HCT116 (cell line): ENCODE measurements around the gene PLA2G12B. TPM values are rescaled to one million over a fixed set of nuclear protein-coding genes. Genes with fewer than 3 reads are reported as not detected.

Experiments
- ATAC-seq: fragments of 200-7000 bp; cut with Tn5 transposase; 2 replicates; pipeline ENCODE4 v1.9.1; 2020; ENCODE audit warnings: mild to moderate bottlenecking, moderate library complexity
- BruUV-seq: library from RNA; stranded (reverse); fragments of 400-500 nt; replicated peaks from 2 replicates; lab custom pipeline; 2021; lab: Mats Ljungman, UMichigan
- CTCF ChIA-PET: fragments of 300-600 bp; sonication (Branson Sonifier 250); formaldehyde crosslinking; loops from one replicate; lab custom pipeline; 2021; ENCODE audit warnings: antibody characterized with exemption; lab: Charles Lee
- POLR2A ChIA-PET: fragments of 300-600, 350-600 bp; sonication (Branson Sonifier 250); formaldehyde crosslinking; loops from one replicate; lab custom pipeline; 2021; ENCODE audit warnings: antibody characterized with exemption; lab: Charles Lee
- RAD21 ChIA-PET, 2 experiments: fragments of 300-600 bp; sonication (Branson Sonifier 250); formaldehyde crosslinking; loops; one replicate each; lab custom pipeline; 2023; ENCODE audit warnings: low total read pairs in 2 of 2; ENCODE audit not compliant: uncharacterized antibody in 2 of 2, unreplicated experiment in 2 of 2, low non-redundant PET in 1 of 2; lab: Charles Lee
- DNase-seq: peaks from one replicate; pipeline ENCODE4 v3.0.0-alpha.2; 2010; ENCODE audit warnings: low read depth, low spot score
- H2AFZ ChIP-seq: fragments of 200-600 bp; shearing (Covaris generic), sonication (generic); 2 replicates; pipeline ENCODE4 v1.6.1; 2017; ENCODE audit warnings: low read depth, mixed run types, mixed read lengths, antibody characterized with exemption, low read length; ENCODE audit not compliant: poor library complexity, severe bottlenecking
- H3K27ac ChIP-seq: 2 replicates; pipeline ENCODE4 v1.5.1; 2012; ENCODE audit warnings: low read depth, low read length
- H3K27me3 ChIP-seq: fragments of 200-600 bp; sonication (generic); 2 replicates; pipeline ENCODE4 v1.6.1; 2016; ENCODE audit warnings: mixed run types, low read length, mixed read lengths; ENCODE audit not compliant: insufficient read depth
- H3K36me3 ChIP-seq, 2 experiments: fragments of 200-500 bp in 1 of 2; fragments of 200-600 bp in 1 of 2; sonication (Bioruptor generic) in 1 of 2; sonication (generic) in 1 of 2; 2 replicates each; pipeline versions ENCODE4 v1.5.1 to v1.6.1; 2014 to 2016; ENCODE audit warnings: low read length in 2 of 2, inconsistent platforms in 1 of 2, mixed read lengths in 1 of 2, mixed run types in 1 of 2; ENCODE audit not compliant: insufficient read depth in 2 of 2, control insufficient read depth in 1 of 2
- H3K4me1 ChIP-seq, 2 experiments: fragments of 200-600 bp in 1 of 2; sonication (generic) in 1 of 2; 2 replicates each; pipeline versions ENCODE4 v1.5.1 to v1.6.1; 2012 to 2017; ENCODE audit warnings: low read length in 2 of 2, inconsistent platforms in 1 of 2, mild to moderate bottlenecking in 1 of 2, mixed read lengths in 1 of 2, mixed run types in 1 of 2, moderate library complexity in 1 of 2; ENCODE audit not compliant: insufficient read depth in 2 of 2, control insufficient read depth in 1 of 2
- H3K4me2 ChIP-seq: fragments of 200-600 bp; sonication (generic); 2 replicates; pipeline ENCODE4 v1.6.1; 2017; ENCODE audit warnings: mixed run types, low read length, mixed read lengths
- H3K4me3 ChIP-seq, 2 experiments: fragments of 200-600 bp in 1 of 2; sonication (generic) in 1 of 2; replicated peaks in 1 of 2; 2 replicates each; pipeline ENCODE4 v1.5.1; 2011 to 2016; ENCODE audit warnings: low read length in 2 of 2, control low read depth in 1 of 2, low read depth in 1 of 2, mild to moderate bottlenecking in 1 of 2, mixed read lengths in 1 of 2, mixed run types in 1 of 2
- H3K79me2 ChIP-seq: fragments of 200-600 bp; sonication (generic); 2 replicates; pipeline ENCODE4 v1.6.1; 2017; ENCODE audit warnings: mild to moderate bottlenecking, mixed run types, low read length, moderate library complexity, mixed read lengths; ENCODE audit not compliant: insufficient read depth
- H3K9ac ChIP-seq: fragments of 200-600 bp; sonication (generic); 2 replicates; pipeline ENCODE4 v1.6.1; 2016; ENCODE audit warnings: low read length, mixed read lengths
- H3K9me2 ChIP-seq: fragments of 200-600 bp; sonication (generic), shearing (Covaris generic); 2 replicates; pipeline ENCODE4 v1.6.1; 2017; ENCODE audit warnings: mixed run types, mild to moderate bottlenecking, moderate library complexity; ENCODE audit not compliant: insufficient read depth
- H3K9me3 ChIP-seq, 2 experiments: fragments of 200-500 bp in 1 of 2; fragments of 200-600 bp in 1 of 2; sonication (Bioruptor generic) in 1 of 2; sonication (generic) in 1 of 2; 2 replicates each; pipeline ENCODE4 v1.6.1; 2014 to 2017; ENCODE audit warnings: low read length in 2 of 2, mixed read lengths in 2 of 2, inconsistent platforms in 1 of 2, low read depth in 1 of 2, mild to moderate bottlenecking in 1 of 2, mixed run types in 1 of 2, moderate library complexity in 1 of 2; ENCODE audit not compliant: control insufficient read depth in 1 of 2, insufficient read depth in 1 of 2
- H4K20me1 ChIP-seq: fragments of 200-600 bp; sonication (generic), shearing (Covaris generic); 2 replicates; pipeline ENCODE4 v1.6.1; 2017; ENCODE audit warnings: mixed run types, mild to moderate bottlenecking, moderate library complexity; ENCODE audit not compliant: insufficient read depth
- CBX3 ChIP-seq: IDR thresholded peaks from 2 replicates; pipeline ENCODE4 v1.6.1; 2012; ENCODE audit warnings: low read depth
- CEBPB ChIP-seq: IDR thresholded peaks from 2 replicates; pipeline ENCODE4 v1.6.1; 2012; ENCODE audit warnings: low read depth
- CTCF ChIP-seq, 3 experiments: fragments of 200-600 bp in 1 of 3; sonication (generic) in 1 of 3; IDR thresholded peaks in 2 of 3; conservative IDR thresholded peaks in 1 of 3; 2 replicates each; pipeline ENCODE4 v1.5.1; 2012 to 2017; ENCODE audit warnings: low read depth in 2 of 3, low read length in 2 of 3, antibody characterized with exemption in 1 of 3, borderline replicate concordance in 1 of 3, control low read depth in 1 of 3, mild to moderate bottlenecking in 1 of 3, mixed read lengths in 1 of 3, mixed run types in 1 of 3, moderate library complexity in 1 of 3; ENCODE audit not compliant: insufficient read depth in 1 of 3
- EGR1 ChIP-seq: IDR thresholded peaks from 2 replicates; pipeline ENCODE4 v1.6.1; 2012; ENCODE audit warnings: low read depth
- ELF1 ChIP-seq: IDR thresholded peaks from 2 replicates; pipeline ENCODE4 v1.6.1; 2012; ENCODE audit warnings: low read depth, borderline replicate concordance
- EZH2 ChIP-seq: fragments of 200-600 bp; sonication (generic); IDR thresholded peaks from 2 replicates; pipeline ENCODE4 v1.6.1; 2017; ENCODE audit warnings: antibody characterized with exemption, mixed run types
- FOSL1 ChIP-seq: IDR thresholded peaks from 2 replicates; pipeline ENCODE4 v1.6.1; 2012; ENCODE audit warnings: low read depth
- JUND ChIP-seq: IDR thresholded peaks from 2 replicates; pipeline ENCODE4 v1.6.1; 2012
- POLR2A ChIP-seq: IDR thresholded peaks from 2 replicates; pipeline ENCODE4 v1.7.0; 2011; ENCODE audit warnings: borderline replicate concordance; ENCODE audit not compliant: insufficient read depth, insufficient read length; ENCODE audit errors: extremely low read depth
- RAD21 ChIP-seq: IDR thresholded peaks from 2 replicates; pipeline ENCODE4 v1.6.1; 2012; ENCODE audit warnings: low read depth, mild to moderate bottlenecking
- SP1 ChIP-seq: IDR thresholded peaks from 2 replicates; pipeline ENCODE4 v1.6.1; 2012; ENCODE audit warnings: low read depth
- TCF7L2 ChIP-seq: IDR thresholded peaks from 2 replicates; pipeline ENCODE4 v1.7.0; 2011; ENCODE audit warnings: borderline replicate concordance, inconsistent platforms; ENCODE audit not compliant: insufficient read depth, insufficient read length; ENCODE audit errors: extremely low read depth
- ZNF274 ChIP-seq: fragments of 200-500 bp; sonication (Bioruptor generic); IDR thresholded peaks from 2 replicates; pipeline ENCODE4 v1.6.1; 2014; ENCODE audit warnings: mild to moderate bottlenecking, low read depth, low read length, inconsistent platforms
- intact Hi-C: fragments of 100-400 bp; cut with micrococcal nuclease; formaldehyde crosslinking; loops from 2 replicates; pipeline ENCODE4 v1.10.0; 2022
- total RNA-seq: library from RNA; stranded (reverse); gene quantifications from one replicate; pipeline ENCODE4 v1.2.1, GENCODE V29; 2021; ENCODE audit not compliant: unreplicated experiment
- TF ChIP-seq, protein P1 (sequence below): IDR thresholded peaks from 2 replicates; pipeline ENCODE4 v1.6.1; 2011; ENCODE audit warnings: mild to moderate bottlenecking, low read length, moderate library complexity; ENCODE audit not compliant: insufficient replicate concordance; ENCODE audit errors: extremely low read depth

The PLA2G12B gene
- total RNA-seq, 1 experiment from 2014 or later = not detected

GRCh38 chr10:72925951-72926465, 28.6 kb downstream of the PLA2G12B start:
- Histone ChIP-seq H2AFZ (no peak overlapping the region), H3K36me3 (no peaks in the 10 kb centered on the region), H3K27me3 (no peaks in the 10 kb centered on the region), H3K27ac (no peak overlapping the region), H3K9ac (no peak overlapping the region), H4K20me1 (no peaks in the 10 kb centered on the region), H3K4me3 (no peak overlapping the region), H3K9me2 (no peaks in the 10 kb centered on the region), H3K79me2 (no peaks in the 10 kb centered on the region), H3K9me3 (no peaks in the 10 kb centered on the region), H3K4me1 (no peaks in the 10 kb centered on the region), H3K4me2 (no peak overlapping the region)
- no peak for DNase-seq
- intact Hi-C loops = no loop called here
- POLR2A ChIA-PET = no interaction called here
- BruUV-seq = no TSS peak
- RAD21 ChIA-PET = no interaction called here
- ATAC-seq = peak; percentile 66
- CTCF ChIA-PET = no interaction called here
- TF ChIP-seq CTCF (IDR thresholded peaks at IDR 0.05 in 2 of 3, conservative IDR thresholded peaks at IDR 0.05 in 1 of 3; ENCODE audit: borderline replicate concordance in 1 of 3, insufficient read depth in 1 of 3, low read depth in 2 of 3, low read length in 2 of 3) = peak in 1 of 3 experiments; percentile 9; a peak in 2 of 6 replicates
- no peak for TF ChIP-seq POLR2A
- TF ChIP-seq CBX3 = no peak
- TF ChIP-seq FOSL1 = no peak

DNA sequence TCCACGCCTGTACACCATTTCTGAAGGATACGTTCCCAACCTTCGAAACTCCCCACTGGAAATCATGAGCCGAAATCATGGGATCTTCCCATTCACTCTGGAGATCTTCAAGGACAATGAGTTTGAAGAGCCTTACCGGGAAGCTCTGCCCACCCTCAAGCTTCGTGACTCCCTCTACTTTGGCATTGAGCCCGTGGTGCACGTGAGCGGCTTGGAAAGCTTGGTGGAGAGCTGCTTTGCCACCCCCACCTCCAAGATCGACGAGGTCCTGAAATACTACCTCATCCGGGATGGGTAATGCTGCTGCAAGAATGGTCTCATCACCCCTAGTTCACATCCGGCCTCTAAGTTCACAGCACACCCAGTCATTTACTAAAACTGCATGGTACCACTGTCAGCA, 30.3 kb downstream of the PLA2G12B start:
- Histone ChIP-seq H3K9me3 (no peaks in the 10 kb centered on the region), H3K4me1 (no peaks in the 10 kb centered on the region), H3K4me2 (no peak overlapping the region), H4K20me1 (no peaks in the 10 kb centered on the region), H3K79me2 (no peaks in the 10 kb centered on the region), H3K27me3 (no peaks in the 10 kb centered on the region), H3K36me3 (no peaks in the 10 kb centered on the region), H3K27ac (no peak overlapping the region), H3K9me2 (no peaks in the 10 kb centered on the region), H3K9ac (no peak overlapping the region), H3K4me3 (no peak overlapping the region), H2AFZ (no peak overlapping the region)
- RAD21 ChIA-PET = no interaction called here
- POLR2A ChIA-PET = no interaction called here
- intact Hi-C loops = no loop called here
- ATAC-seq = no peak
- no peak for DNase-seq
- no peak for TF ChIP-seq EGR1
- no peak for TF ChIP-seq ELF1
- no peak for TF ChIP-seq JUND
- TF ChIP-seq SP1 = no peak
- no peak for TF ChIP-seq TCF7L2
- TF ChIP-seq POLR2A = no peak
- no peak for TF ChIP-seq RAD21
- TF ChIP-seq EZH2 = no peak
- no peak for TF ChIP-seq FOSL1
- no peak for TF ChIP-seq ZNF274
- TF ChIP-seq, protein P1, sequence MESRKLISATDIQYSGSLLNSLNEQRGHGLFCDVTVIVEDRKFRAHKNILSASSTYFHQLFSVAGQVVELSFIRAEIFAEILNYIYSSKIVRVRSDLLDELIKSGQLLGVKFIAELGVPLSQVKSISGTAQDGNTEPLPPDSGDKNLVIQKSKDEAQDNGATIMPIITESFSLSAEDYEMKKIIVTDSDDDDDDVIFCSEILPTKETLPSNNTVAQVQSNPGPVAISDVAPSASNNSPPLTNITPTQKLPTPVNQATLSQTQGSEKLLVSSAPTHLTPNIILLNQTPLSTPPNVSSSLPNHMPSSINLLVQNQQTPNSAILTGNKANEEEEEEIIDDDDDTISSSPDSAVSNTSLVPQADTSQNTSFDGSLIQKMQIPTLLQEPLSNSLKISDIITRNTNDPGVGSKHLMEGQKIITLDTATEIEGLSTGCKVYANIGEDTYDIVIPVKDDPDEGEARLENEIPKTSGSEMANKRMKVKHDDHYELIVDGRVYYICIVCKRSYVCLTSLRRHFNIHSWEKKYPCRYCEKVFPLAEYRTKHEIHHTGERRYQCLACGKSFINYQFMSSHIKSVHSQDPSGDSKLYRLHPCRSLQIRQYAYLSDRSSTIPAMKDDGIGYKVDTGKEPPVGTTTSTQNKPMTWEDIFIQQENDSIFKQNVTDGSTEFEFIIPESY = no peak
- no peak for TF ChIP-seq CEBPB
- CTCF ChIA-PET = no interaction called here
- no TSS peak for BruUV-seq
